Testis (tissue), 2 donors: ENCODE results near the gene KRTAP5-3.

ENCODE experiments used
- CTCF ChIP-seq, 3 experiments: fragments of 450-650 bp in 2 of 3; fragments of 200-600 bp in 1 of 3; sonication (generic) in 1 of 3; IDR thresholded peaks; one replicate each; pipeline ENCODE4 v1.5.1; 2016 to 2019; ENCODE audit warnings: antibody characterized with exemption in 3 of 3, mild to moderate bottlenecking in 2 of 3, moderate library complexity in 1 of 3
- POLR2A ChIP-seq: fragments of 450-650 bp; IDR thresholded peaks from one replicate; pipeline ENCODE4 v1.6.1; 2017; ENCODE audit warnings: antibody characterized with exemption, mild to moderate bottlenecking, moderate library complexity

- no peak for TF ChIP-seq CTCF (IDR thresholded peaks at IDR 0.05)
- no peak for TF ChIP-seq POLR2A
These were observed 46.3 kb upstream of the KRTAP5-3 start for GRCh38 chr11:1654388-1655167.
